ENCODE measurements around the gene CEP44. TPM values are rescaled to one million over a fixed set of nuclear protein-coding genes. Genes with fewer than 3 reads are reported as not detected.

The CEP44 gene
- total RNA-seq, 1 experiment from 2014 or later, result 20.0 TPM

- no peaks in the 10 kb centered on the region for H3K27me3 Mint-ChIP-seq (ENCODE audit: insufficient read depth, unreplicated experiment)
- no peak overlapping the region for H3K4me3 Mint-ChIP-seq (ENCODE audit: unreplicated experiment)
- ChIA-PET CTCF (no interaction called here), POLR2A (no interaction called here)
- H3K9me3 Mint-ChIP-seq (ENCODE audit: unreplicated experiment), result no peaks in the 10 kb centered on the region
- no peaks in the 10 kb centered on the region for H3K9me3 ChIP-seq
- H3K4me1 ChIP-seq, result no peaks in the 10 kb centered on the region; the same call in 1 of the 2 replicates
- no peak overlapping the region for H3K27ac Mint-ChIP-seq (ENCODE audit: unreplicated experiment)
- H3K4me1 Mint-ChIP-seq (ENCODE audit: low read depth, unreplicated experiment), result no peaks in the 10 kb centered on the region
- no peaks in the 10 kb centered on the region for H3K36me3 ChIP-seq (ENCODE audit: control insufficient read depth, insufficient read depth, low read length)
- DNase-seq, result no peak
- TF ChIP-seq CTCF (IDR thresholded peaks at IDR 0.05; ENCODE audit: insufficient read depth in 1 of 2, low read depth in 1 of 2, low read length in 1 of 2, severe bottlenecking in 1 of 2, unreplicated experiment in 1 of 2), result no peak
- H3K4me3 ChIP-seq (ENCODE audit: low read depth, low read length), result no peak overlapping the region
- no TSS peak for BruUV-seq (replicated peaks)
- no peaks in the 10 kb centered on the region for H3K27me3 ChIP-seq (replicated peaks; ENCODE audit: control insufficient read depth, insufficient read depth, low read length)
- no peaks in the 10 kb centered on the region for H3K36me3 Mint-ChIP-seq (ENCODE audit: insufficient read depth, unreplicated experiment)
- intact Hi-C loops (cut with micrococcal nuclease; ENCODE audit: unreplicated experiment), result no loop called here
These were observed 50.9 kb downstream of the CEP44 start for GRCh38 chr4:174334628-174335027.

GRCh38 chr4:174340714-174341113 lies 57.0 kb downstream of the CEP44 start:
- intact Hi-C loops (cut with micrococcal nuclease; ENCODE audit: unreplicated experiment), result no loop called here
- Mint-ChIP-seq H3K4me1 (ENCODE audit: low read depth, unreplicated experiment) (peaks cover 17% of the 10 kb centered on the region), H3K27me3 (ENCODE audit: insufficient read depth, unreplicated experiment) (no peaks in the 10 kb centered on the region), H3K36me3 (ENCODE audit: insufficient read depth, unreplicated experiment) (no peaks in the 10 kb centered on the region), H3K9me3 (ENCODE audit: unreplicated experiment) (peaks cover 10% of the 10 kb centered on the region), H3K27ac (ENCODE audit: unreplicated experiment) (no peak overlapping the region), H3K4me3 (ENCODE audit: unreplicated experiment) (no peak overlapping the region)
- ChIA-PET CTCF (no interaction called here), POLR2A (no interaction called here)
- H3K27me3 ChIP-seq (replicated peaks; ENCODE audit: control insufficient read depth, insufficient read depth, low read length), result no peaks in the 10 kb centered on the region
- peaks cover 11% of the 10 kb centered on the region for H3K4me1 ChIP-seq
- no peaks in the 10 kb centered on the region for H3K9me3 ChIP-seq
- no peak overlapping the region for H3K4me3 ChIP-seq (ENCODE audit: low read depth, low read length)
- no TSS peak for BruUV-seq (replicated peaks)
- no peaks in the 10 kb centered on the region for H3K36me3 ChIP-seq (ENCODE audit: control insufficient read depth, insufficient read depth, low read length)
- no peak for TF ChIP-seq CTCF (IDR thresholded peaks at IDR 0.05; ENCODE audit: insufficient read depth in 1 of 2, low read depth in 1 of 2, low read length in 1 of 2, severe bottlenecking in 1 of 2, unreplicated experiment in 1 of 2)
- no peak for DNase-seq

- POLR2A ChIA-PET, result no interaction called here
- BruUV-seq (replicated peaks), result no TSS peak
- no peaks in the 10 kb centered on the region for H3K4me1 Mint-ChIP-seq (ENCODE audit: low read depth, unreplicated experiment)
These were observed 65.4 kb downstream of the CEP44 start for GRCh38 chr4:174349156-174349555.

More at GRCh38 chr4:174349156-174349555, 65.4 kb downstream of the CEP44 start:
- no peaks in the 10 kb centered on the region for H3K27me3 Mint-ChIP-seq (ENCODE audit: insufficient read depth, unreplicated experiment)
- Histone ChIP-seq H3K4me1 (no peaks in the 10 kb centered on the region), H3K9me3 (no peaks in the 10 kb centered on the region), H3K4me3 (ENCODE audit: low read depth, low read length) (no peak overlapping the region), H3K27me3 (replicated peaks; ENCODE audit: control insufficient read depth, insufficient read depth, low read length) (no peaks in the 10 kb centered on the region), H3K36me3 (ENCODE audit: control insufficient read depth, insufficient read depth, low read length) (no peaks in the 10 kb centered on the region)
- TF ChIP-seq CTCF (IDR thresholded peaks at IDR 0.05; ENCODE audit: insufficient read depth in 1 of 2, low read depth in 1 of 2, low read length in 1 of 2, severe bottlenecking in 1 of 2, unreplicated experiment in 1 of 2), result no peak
- H3K4me3 Mint-ChIP-seq (ENCODE audit: unreplicated experiment), result no peak overlapping the region
- peaks cover 24% of the 10 kb centered on the region for H3K9me3 Mint-ChIP-seq (ENCODE audit: unreplicated experiment)
- CTCF ChIA-PET, result no interaction called here
- H3K27ac Mint-ChIP-seq (ENCODE audit: unreplicated experiment), result no peak overlapping the region
- H3K36me3 Mint-ChIP-seq (ENCODE audit: insufficient read depth, unreplicated experiment), result no peaks in the 10 kb centered on the region
- intact Hi-C loops (cut with micrococcal nuclease; ENCODE audit: unreplicated experiment), result no loop called here
- no peak for DNase-seq

Data from Caco-2 (cell line).